H9 (cell line): ENCODE data around the gene SYK. TPM values are rescaled to one million over a fixed set of nuclear protein-coding genes. Genes with fewer than 3 reads are reported as not detected.

ENCODE experiments used
- DNase-seq: peaks from one replicate; pipeline ENCODE4 v3.0.0-alpha.2; 2017
- H2AFZ ChIP-seq: one replicate; pipeline ENCODE4 v1.6.1; 2013; ENCODE audit warnings: mild to moderate bottlenecking, low read length, control low read depth, moderate library complexity
- H2AK5ac ChIP-seq: 2 replicates; pipeline ENCODE4 v1.6.1; 2013; ENCODE audit warnings: low read length, control low read depth, mixed read lengths; ENCODE audit not compliant: insufficient read length
- H2BK120ac ChIP-seq: one replicate; pipeline ENCODE4 v1.6.1; 2013; ENCODE audit warnings: low read depth, mild to moderate bottlenecking, low read length, control low read depth, inconsistent platforms; ENCODE audit not compliant: poor library complexity, severe bottlenecking
- H2BK12ac ChIP-seq: 2 replicates; pipeline ENCODE4 v1.6.1; 2013; ENCODE audit warnings: low read length, control low read depth, mixed read lengths, low read depth; ENCODE audit not compliant: insufficient read length
- H2BK15ac ChIP-seq: 2 replicates; pipeline ENCODE4 v1.6.1; 2013; ENCODE audit warnings: low read depth, low read length, control low read depth
- H2BK20ac ChIP-seq: one replicate; pipeline ENCODE4 v1.6.1; 2013; ENCODE audit warnings: low read depth, mild to moderate bottlenecking, low read length, control low read depth, inconsistent platforms; ENCODE audit not compliant: poor library complexity, severe bottlenecking
- H2BK5ac ChIP-seq: 2 replicates; pipeline ENCODE4 v1.6.1; 2013; ENCODE audit warnings: low read length, control low read depth, mixed read lengths; ENCODE audit not compliant: insufficient read length
- H3K14ac ChIP-seq: 2 replicates; pipeline ENCODE4 v1.6.1; 2013; ENCODE audit warnings: low read length, control low read depth; ENCODE audit not compliant: insufficient read depth
- H3K18ac ChIP-seq: 2 replicates; pipeline ENCODE4 v1.6.1; 2013; ENCODE audit warnings: low read depth, mild to moderate bottlenecking, mixed read lengths, low read length, control low read depth; ENCODE audit not compliant: insufficient read length
- H3K23ac ChIP-seq: 2 replicates; pipeline ENCODE4 v1.6.1; 2013; ENCODE audit warnings: low read length, control low read depth, mixed read lengths, low read depth; ENCODE audit not compliant: insufficient read length
- H3K23me2 ChIP-seq: 2 replicates; pipeline ENCODE4 v1.6.1; 2013; ENCODE audit warnings: low read depth, mild to moderate bottlenecking, mixed read lengths, low read length, control low read depth; ENCODE audit not compliant: insufficient read length, poor library complexity, severe bottlenecking
- H3K27ac ChIP-seq: 2 replicates; pipeline ENCODE4 v1.5.1; 2013; ENCODE audit warnings: low read length, control low read depth, mixed read lengths, low read depth; ENCODE audit not compliant: insufficient read length
- H3K27me3 ChIP-seq: 2 replicates; pipeline ENCODE4 v1.6.1; 2013; ENCODE audit warnings: low read length, control low read depth, inconsistent platforms; ENCODE audit not compliant: insufficient read depth
- H3K4ac ChIP-seq: 2 replicates; pipeline ENCODE4 v1.6.1; 2013; ENCODE audit warnings: low read depth, mild to moderate bottlenecking, control low read depth, inconsistent platforms, low read length, moderate library complexity
- H3K4me1 ChIP-seq: 2 replicates; pipeline ENCODE4 v1.6.1; 2013; ENCODE audit warnings: low read length, control low read depth, inconsistent platforms; ENCODE audit not compliant: insufficient read depth
- H3K4me2 ChIP-seq: 2 replicates; pipeline ENCODE4 v1.6.1; 2013; ENCODE audit warnings: low read length, control low read depth, mixed read lengths; ENCODE audit not compliant: insufficient read length, insufficient read depth
- H3K56ac ChIP-seq: 2 replicates; pipeline ENCODE4 v1.6.1; 2013; ENCODE audit warnings: low read depth, mild to moderate bottlenecking, mixed read lengths, low read length, control low read depth; ENCODE audit not compliant: insufficient read length
- H3K79me1 ChIP-seq: 2 replicates; pipeline ENCODE4 v1.6.1; 2013; ENCODE audit warnings: low read depth, mild to moderate bottlenecking, moderate library complexity, low read length, control low read depth, inconsistent platforms; ENCODE audit not compliant: insufficient read depth, poor library complexity, severe bottlenecking
- H3K79me2 ChIP-seq: 2 replicates; pipeline ENCODE4 v1.6.1; 2013; ENCODE audit warnings: low read length, control low read depth, inconsistent platforms; ENCODE audit not compliant: insufficient read depth
- H3K9ac ChIP-seq: 2 replicates; pipeline ENCODE4 v1.6.1; 2013; ENCODE audit warnings: low read length, control low read depth, mixed read lengths; ENCODE audit not compliant: insufficient read length; ENCODE audit errors: extremely low read depth
- H3K9me3 ChIP-seq: one replicate; pipeline ENCODE4 v1.6.1; 2013; ENCODE audit warnings: low read depth, low read length, inconsistent platforms; ENCODE audit not compliant: control insufficient read depth
- H3T11ph ChIP-seq: one replicate; pipeline ENCODE4 v1.6.1; 2013; ENCODE audit warnings: mild to moderate bottlenecking, low read length, control low read depth, inconsistent platforms
- H4K20me1 ChIP-seq: one replicate; pipeline ENCODE4 v1.6.1; 2013; ENCODE audit not compliant: control insufficient read depth, insufficient read length, insufficient read depth
- H4K5ac ChIP-seq: 2 replicates; pipeline ENCODE4 v1.6.1; 2013; ENCODE audit warnings: low read depth, mild to moderate bottlenecking, mixed read lengths, low read length, control low read depth; ENCODE audit not compliant: insufficient read length
- H4K8ac ChIP-seq: replicated peaks from 2 replicates; pipeline ENCODE4 v1.6.1; 2013; ENCODE audit warnings: low read length, control low read depth, mixed read lengths, low read depth; ENCODE audit not compliant: insufficient read length
- H4K91ac ChIP-seq: 2 replicates; pipeline ENCODE4 v1.6.1; 2013; ENCODE audit warnings: low read depth, mild to moderate bottlenecking, moderate library complexity, mixed read lengths, low read length, control low read depth; ENCODE audit not compliant: insufficient read length
- H3K27ac Mint-ChIP-seq, 3 experiments: 2 replicates in 2 of 3; 3 replicates in 1 of 3; pipeline ENCODE4 v1.8.0; 2020 to 2021; ENCODE audit warnings: mixed read lengths in 3 of 3, mild to moderate bottlenecking in 1 of 3, moderate library complexity in 1 of 3
- H3K27me3 Mint-ChIP-seq: 2 replicates; pipeline ENCODE4 v1.8.0; 2021; ENCODE audit warnings: low read depth, mild to moderate bottlenecking, moderate library complexity, mixed read lengths
- H3K36me3 Mint-ChIP-seq, 3 experiments: 2 replicates in 2 of 3; 3 replicates in 1 of 3; pipeline ENCODE4 v1.8.0; 2020 to 2021; ENCODE audit warnings: low read depth in 3 of 3, mixed read lengths in 3 of 3; ENCODE audit not compliant: insufficient read depth in 1 of 3
- H3K4me1 Mint-ChIP-seq, 2 experiments: 2 replicates each; pipeline ENCODE4 v1.8.0; 2020; ENCODE audit warnings: mixed read lengths in 2 of 2
- H3K4me3 Mint-ChIP-seq, 2 experiments: 2 replicates in 1 of 2; 3 replicates in 1 of 2; pipeline ENCODE4 v1.8.0; 2020 to 2021; ENCODE audit warnings: mild to moderate bottlenecking in 2 of 2, mixed read lengths in 2 of 2, moderate library complexity in 1 of 2
- H3K9me3 Mint-ChIP-seq, 2 experiments: 2 replicates in 1 of 2; 3 replicates in 1 of 2; pipeline ENCODE4 v1.8.0; 2020; ENCODE audit warnings: mild to moderate bottlenecking in 2 of 2, mixed read lengths in 2 of 2, moderate library complexity in 1 of 2
- WGBS: extraction: QIAGEN DNeasy Blood & Tissue Kit; methylation state at CpG from one replicate; pipeline ENCODE4 v1.1.7; 2013; ENCODE audit warnings: missing lambda C conversion rate, low lambda C conversion rate, mixed read lengths; ENCODE audit not compliant: insufficient read length; ENCODE audit errors: extremely low coverage; 5-methylcytosine and 5-hydroxymethylcytosine counted together
- total RNA-seq: library from RNA; stranded (reverse); gene quantifications from 2 replicates; pipeline ENCODE4 v1.2.1, GENCODE V29; 2021
- TF ChIP-seq, protein P1 (sequence below): fragments of 200-600 bp; sonication (generic); conservative IDR thresholded peaks from 3 replicates; pipeline ENCODE4 v1.8.0; 2021; ENCODE audit warnings: antibody characterized with exemption, mild to moderate bottlenecking

SYK gene
- total RNA-seq, 1 experiment from 2014 or later: 7.9 TPM

DNA sequence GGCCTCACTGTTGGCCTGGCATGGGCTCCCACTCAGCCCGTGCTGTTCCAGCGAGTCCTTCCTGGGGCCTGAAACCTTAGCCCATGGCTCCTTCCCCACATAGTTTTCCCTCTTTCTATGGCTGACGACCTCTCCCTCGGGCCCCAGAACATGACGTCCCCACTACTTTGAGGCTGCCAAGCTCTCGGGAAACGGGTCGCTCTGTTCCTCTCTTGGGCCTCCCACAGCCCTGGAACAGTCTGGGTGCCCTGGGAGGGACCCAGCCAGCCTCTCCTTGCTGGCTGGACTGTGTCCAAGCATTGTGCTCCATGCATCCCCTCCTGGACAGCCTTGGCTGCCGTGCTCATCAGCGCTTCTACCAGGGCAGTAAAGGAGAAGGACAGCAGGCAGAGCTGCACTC lies 118.3 kb downstream of the SYK start:
- Histone ChIP-seq H2BK120ac (no peak overlapping the region), H4K91ac (no peak overlapping the region), H2BK12ac (no peak overlapping the region), H3K9me3 (no peaks in the 10 kb centered on the region), H3K14ac (no peak overlapping the region), H4K8ac (no peak overlapping the region), H3K4me1 (no peaks in the 10 kb centered on the region), H2AFZ (no peak overlapping the region), H3K23me2 (no peaks in the 10 kb centered on the region), H3K18ac (no peak overlapping the region), H3K23ac (no peak overlapping the region), H4K5ac (no peak overlapping the region), H2AK5ac (no peak overlapping the region), H3T11ph (no peak overlapping the region), H2BK5ac (no peak overlapping the region), H3K56ac (no peak overlapping the region), H3K4me2 (no peak overlapping the region), H3K79me2 (no peaks in the 10 kb centered on the region), H3K79me1 (no peaks in the 10 kb centered on the region), H2BK15ac (no peak overlapping the region), H4K20me1 (peaks cover 2% of the 10 kb centered on the region), H3K4ac (no peak overlapping the region), H3K9ac (no peak overlapping the region), H2BK20ac (no peak overlapping the region), H3K27me3 (no peaks in the 10 kb centered on the region), H3K27ac (no peak overlapping the region)
- whole genome bisulfite sequencing: no CpG with 5 or more reads among the region's 10 CpGs
- no peak overlapping the region for H3K4me3 Mint-ChIP-seq
- no peaks in the 10 kb centered on the region for H3K4me1 Mint-ChIP-seq
- no peaks in the 10 kb centered on the region for H3K36me3 Mint-ChIP-seq
- H3K27me3 Mint-ChIP-seq: peaks cover 5% of the 10 kb centered on the region
- no peaks in the 10 kb centered on the region; a peak in 1 of 5 replicates for H3K9me3 Mint-ChIP-seq
- DNase-seq: no peak
- H3K27ac Mint-ChIP-seq: peak overlapping the region in 1 of 3 experiments; percentile 74; a peak in 2 of 7 replicates
- TF ChIP-seq, protein P1, sequence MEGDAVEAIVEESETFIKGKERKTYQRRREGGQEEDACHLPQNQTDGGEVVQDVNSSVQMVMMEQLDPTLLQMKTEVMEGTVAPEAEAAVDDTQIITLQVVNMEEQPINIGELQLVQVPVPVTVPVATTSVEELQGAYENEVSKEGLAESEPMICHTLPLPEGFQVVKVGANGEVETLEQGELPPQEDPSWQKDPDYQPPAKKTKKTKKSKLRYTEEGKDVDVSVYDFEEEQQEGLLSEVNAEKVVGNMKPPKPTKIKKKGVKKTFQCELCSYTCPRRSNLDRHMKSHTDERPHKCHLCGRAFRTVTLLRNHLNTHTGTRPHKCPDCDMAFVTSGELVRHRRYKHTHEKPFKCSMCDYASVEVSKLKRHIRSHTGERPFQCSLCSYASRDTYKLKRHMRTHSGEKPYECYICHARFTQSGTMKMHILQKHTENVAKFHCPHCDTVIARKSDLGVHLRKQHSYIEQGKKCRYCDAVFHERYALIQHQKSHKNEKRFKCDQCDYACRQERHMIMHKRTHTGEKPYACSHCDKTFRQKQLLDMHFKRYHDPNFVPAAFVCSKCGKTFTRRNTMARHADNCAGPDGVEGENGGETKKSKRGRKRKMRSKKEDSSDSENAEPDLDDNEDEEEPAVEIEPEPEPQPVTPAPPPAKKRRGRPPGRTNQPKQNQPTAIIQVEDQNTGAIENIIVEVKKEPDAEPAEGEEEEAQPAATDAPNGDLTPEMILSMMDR: no peak
